ENCODE measurements around the gene CELF1.

CELF1 gene

DNA sequence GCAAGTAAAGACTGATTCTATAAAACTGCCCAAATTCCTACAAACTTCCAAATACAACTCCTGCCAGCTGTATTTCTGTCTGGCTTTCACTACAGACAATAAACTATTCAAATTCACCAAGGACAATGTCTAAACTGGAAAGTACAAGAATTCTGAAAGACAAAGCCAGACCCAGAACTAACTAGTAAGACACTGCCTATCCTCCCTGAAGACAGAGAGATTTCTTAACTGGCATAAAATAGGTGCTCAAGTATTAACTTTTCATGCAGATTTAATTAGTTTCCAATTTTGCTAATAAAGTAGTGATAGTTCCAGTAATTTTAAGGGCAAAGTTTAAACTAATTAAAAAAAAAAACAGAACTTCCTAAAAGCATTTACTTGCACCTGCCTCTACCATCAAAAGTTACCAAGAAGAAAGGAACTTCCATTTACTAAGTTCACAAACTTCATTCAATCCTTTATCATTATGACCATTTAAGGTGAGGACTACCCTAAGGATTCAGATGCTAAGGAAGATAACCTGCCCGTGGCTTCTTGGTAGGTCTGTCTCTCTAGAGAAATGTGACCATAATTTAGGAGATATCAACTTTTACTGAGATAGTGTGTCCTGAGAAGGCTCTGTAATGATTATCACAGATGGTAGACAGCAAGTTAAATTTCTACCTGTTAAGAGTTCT, 45.2 kb downstream of the CELF1 start:
- no peak for DNase-seq

DNA sequence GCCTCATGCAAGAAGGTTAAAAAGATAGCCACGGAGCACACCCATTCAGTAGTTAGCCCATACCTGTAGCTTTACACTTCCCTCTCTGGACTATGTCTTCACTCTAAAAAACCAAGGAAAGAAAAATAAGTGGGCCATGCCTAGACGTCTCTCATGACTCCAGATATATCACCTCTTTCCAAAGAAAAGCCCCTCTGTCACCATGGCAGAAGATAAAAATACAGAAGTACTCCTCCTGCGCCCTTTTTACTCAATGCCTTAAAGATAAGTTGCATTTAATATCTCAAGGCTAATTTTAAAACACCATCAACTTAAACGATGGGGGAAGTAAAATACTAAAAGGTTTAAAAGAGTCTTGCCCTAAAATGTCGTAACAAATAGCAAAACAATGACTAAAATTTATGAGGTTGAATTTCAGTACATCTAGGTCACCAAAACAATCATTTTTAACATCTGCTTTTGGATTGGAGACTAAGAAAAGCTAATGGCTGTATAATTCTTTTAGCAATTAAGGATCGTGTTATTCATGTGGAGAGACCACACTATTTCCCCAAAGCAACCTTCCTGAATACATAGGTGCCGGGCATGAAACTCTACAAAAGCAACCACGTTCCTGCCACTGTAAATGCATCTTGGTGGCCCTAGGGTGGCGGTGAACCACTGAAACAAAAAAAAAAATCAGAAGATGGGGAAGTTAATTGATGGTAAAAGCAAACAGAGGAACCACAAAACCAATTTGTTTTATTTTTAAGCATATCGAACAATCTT, 46.0 kb downstream of the CELF1 start:
- DNase-seq, result no peak

DNA sequence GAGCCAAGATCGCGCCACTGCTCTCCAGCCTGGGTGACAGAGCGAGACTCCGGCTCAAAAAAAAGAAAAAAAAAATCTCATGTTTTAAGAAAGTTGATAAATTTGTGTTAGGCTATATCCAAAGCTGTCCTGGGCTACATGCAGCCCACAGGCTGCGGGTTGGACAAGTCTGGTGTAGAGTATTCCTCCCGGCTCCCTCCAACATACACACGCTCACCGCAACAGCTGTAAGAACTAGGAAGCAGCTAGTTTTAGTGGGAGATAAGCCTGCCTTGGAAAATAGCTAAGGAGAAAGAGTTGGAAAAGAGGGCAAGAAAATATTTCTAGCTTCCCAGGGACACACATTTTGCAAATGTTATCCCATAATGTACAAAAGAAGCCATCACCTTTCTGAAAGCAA, 46.6 kb downstream of the CELF1 start:
- no peak for DNase-seq

DNA sequence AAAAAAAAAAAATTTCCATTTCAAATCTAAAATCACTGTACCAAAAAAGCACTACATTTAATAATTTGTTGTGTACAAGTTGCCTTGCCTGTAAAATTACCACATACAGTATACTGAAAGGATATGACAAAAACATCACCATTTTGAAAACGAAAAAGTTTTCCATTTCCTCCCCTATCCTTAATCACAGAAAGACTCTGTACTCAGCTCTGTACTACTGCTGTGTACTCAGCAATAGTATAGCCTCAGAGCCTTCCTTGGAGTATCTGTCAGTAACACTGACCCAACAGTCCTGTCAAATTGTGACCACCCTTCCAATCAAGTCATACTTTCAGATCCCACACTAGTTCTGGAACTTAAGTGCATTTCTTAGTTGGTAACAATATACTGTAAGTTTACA, 48.0 kb downstream of the CELF1 start:
- DNase-seq, result no peak

DNA sequence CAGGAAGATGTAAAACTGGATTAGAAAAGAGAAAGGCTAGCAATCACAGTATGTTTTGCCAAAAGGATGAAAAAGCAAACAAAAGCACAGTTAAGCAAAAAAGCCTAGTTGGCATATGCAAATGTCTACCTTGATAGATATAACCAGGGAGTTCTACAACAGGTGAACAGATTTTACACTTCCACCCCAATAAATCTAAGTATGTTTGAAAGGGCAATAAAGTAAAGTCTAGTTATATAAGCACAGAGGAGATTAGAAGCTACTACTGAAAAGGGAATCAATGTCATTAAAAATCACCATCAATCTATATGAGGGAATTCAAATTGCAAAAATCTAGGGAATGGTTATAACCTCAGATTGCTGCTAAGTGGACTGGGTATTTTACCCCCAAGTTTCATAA, 49.7 kb downstream of the CELF1 start:
- no peak for DNase-seq

DNA sequence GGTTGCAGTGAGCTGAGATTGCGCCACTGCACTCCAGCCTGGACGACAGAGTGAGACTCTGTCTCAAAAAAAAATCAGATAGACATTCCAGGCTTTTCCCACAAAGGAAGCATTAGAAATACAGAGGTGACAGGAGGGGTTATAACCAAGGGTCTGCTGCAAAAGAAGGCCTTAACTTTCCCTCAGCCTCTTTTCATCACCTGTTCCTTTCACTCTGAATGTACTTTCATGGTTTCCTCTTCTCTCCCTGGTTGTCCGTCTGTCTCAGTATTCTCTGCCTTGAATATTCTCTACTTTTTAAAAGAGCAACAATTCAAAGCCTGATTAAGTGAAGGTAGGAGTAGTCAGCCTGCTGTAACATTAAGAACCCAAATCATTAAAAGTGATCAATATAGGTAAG, 50.2 kb downstream of the CELF1 start:
- no peak for DNase-seq

DNA sequence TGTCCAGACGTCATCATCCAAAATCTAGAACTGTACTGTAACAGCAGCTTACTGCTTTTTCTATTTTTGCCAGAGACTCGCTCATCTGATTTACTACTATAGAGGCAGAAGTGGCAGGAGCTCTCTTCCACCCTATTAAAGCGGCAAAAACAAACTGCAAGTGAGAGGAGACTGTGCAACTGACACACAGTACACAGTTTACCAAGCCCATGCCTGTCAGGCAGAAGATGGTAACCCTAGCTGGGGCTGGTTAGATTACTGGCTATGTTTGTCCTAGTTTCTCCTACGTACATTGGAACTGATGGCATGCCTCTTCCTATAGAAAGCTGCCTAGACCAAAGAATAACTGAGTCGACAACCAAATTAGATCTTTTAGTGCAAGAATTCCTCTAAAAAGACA, 51.8 kb downstream of the CELF1 start:
- no peak for DNase-seq

DNA sequence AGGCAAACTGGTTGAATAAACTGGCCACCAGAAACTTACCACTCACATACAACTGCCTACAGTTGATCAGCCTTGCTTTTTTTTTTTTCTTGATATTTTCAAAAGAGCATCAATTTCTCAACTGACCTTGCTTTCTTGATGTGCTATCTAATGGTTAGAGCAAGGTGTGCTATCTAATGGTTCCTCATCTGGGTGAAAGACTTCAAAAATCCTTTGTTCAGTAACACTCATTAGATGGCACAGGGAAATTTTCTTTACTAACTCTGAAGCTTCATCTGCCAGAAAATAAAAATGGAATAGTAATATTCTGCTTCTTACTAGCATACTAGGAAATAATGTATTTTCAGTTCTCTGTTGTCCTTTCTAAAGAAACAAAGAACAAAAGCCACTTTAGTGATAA, 52.8 kb downstream of the CELF1 start:
- DNase-seq, result no peak

DNA sequence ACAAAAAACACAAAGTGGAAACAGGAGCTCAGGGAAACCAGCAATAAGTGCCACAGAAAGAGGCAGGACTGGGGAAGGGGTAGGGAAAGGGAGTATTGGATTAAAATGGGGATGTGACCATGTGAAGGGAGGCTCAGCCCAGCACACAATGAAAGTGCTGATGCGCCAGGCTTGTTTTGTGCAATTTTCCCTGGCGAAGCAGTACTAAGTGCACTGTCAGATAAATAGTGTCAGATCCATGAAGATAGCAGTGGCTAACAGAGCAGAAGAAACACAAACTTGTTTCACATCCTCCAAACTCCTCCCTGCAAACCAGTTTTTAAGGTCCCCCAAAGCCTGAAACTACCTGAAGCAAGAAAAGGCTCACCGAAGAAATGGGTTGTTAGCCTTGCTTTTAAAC, 53.3 kb downstream of the CELF1 start:
- peak; percentile 80 for DNase-seq

DNA sequence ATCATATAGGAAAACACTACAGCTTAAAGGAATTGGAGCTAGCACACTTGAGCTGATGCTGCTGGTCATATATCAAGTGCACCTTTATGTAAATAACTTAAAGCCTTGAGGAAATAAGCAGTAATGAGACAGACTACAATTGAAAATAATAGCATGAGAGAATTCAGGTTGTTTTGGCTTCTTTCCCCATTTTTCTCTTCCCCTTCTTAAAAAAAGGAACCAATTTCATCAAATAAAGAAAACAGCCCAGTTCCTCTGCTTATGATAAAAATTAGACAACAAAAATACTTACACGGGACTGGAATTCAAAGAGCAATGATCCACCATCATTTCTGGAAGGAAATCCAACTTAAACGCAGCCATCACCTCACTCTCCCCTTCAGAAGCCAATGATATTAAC, 53.8 kb downstream of the CELF1 start:
- no peak for DNase-seq

DNA sequence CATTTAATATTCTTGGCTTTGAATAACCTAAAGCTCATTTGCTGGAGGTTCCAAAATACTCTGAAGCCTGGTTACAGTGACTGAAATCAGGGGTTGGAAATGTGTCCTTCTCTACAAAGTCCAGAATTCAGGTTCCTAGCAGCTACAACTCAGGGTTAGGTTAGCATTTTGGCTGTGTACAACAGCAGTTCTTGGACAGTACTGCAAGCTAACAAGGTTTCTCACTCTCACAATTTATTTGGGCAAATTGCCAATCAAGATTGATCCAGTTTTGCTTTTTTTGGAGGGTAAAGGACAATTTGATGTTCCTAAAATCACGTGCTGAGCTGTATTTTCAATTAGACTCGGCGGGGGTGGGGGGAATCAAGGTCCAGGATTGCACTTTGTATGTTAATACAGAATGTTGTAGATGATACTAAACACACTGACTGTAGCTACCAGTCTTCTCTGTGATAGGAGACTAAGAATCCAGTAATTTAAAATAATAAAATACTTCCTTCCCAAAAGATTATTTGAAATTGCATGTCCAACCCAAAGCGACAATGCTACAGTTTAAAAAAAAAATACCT, 54.3 kb downstream of the CELF1 start:
- DNase-seq, result peak; percentile 8

DNA sequence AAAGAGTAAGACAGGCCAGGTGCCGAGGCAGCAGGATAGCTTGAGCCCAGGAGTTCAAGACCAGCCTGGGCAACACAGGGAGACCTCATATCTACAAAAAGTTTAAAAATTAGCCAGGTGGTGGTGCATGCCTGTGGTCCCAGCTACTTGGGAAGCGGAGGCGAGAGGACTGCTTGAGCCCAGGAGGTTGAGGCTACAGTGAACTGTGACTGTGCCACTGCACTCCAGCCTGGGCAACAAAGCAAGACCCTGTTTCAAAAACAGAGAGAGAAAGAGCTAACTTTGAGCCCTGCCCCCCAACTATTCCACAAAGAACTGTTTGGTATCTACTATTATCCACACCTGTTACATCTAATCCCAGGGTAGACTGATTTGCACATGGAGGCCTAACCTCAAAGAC, 54.8 kb downstream of the CELF1 start:
- no peak for DNase-seq

DNA sequence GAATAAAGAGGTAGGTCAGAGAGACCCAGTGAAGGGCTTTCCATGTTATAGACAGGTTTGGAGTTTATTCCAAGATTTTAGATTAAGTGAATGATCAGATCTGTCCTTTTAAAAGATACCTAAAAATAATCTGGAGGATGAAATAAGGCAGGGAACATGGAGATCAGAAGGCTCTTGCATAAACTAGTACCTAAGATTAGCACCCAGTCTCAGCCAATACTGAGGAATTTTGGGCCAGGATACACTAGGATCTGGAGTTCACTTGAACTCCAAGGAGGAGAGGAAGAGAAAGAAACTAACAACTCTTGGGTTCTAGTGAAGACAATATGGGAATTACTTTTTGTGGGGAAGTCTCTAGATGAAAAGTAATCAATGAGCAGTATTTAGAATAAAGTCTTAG, 56.1 kb downstream of the CELF1 start:
- DNase-seq, result no peak

DNA sequence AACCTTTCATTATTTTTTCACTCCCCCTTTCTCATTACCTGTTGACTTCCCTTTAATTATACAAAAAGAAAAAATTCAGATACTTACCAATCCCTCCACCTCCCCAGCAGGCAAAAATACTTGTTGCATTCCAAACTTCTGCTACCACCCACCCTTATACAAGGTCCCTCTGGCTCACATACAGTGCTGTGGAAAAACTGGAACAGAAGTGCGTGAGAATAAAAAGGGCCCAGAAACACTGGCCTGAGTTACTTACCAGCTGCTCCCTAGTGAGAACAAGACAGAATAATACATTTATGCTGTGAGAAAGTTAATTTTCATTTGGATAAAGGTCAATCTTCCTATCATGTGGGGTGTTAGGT, 57.1 kb downstream of the CELF1 start:
- no peak for DNase-seq

DNA sequence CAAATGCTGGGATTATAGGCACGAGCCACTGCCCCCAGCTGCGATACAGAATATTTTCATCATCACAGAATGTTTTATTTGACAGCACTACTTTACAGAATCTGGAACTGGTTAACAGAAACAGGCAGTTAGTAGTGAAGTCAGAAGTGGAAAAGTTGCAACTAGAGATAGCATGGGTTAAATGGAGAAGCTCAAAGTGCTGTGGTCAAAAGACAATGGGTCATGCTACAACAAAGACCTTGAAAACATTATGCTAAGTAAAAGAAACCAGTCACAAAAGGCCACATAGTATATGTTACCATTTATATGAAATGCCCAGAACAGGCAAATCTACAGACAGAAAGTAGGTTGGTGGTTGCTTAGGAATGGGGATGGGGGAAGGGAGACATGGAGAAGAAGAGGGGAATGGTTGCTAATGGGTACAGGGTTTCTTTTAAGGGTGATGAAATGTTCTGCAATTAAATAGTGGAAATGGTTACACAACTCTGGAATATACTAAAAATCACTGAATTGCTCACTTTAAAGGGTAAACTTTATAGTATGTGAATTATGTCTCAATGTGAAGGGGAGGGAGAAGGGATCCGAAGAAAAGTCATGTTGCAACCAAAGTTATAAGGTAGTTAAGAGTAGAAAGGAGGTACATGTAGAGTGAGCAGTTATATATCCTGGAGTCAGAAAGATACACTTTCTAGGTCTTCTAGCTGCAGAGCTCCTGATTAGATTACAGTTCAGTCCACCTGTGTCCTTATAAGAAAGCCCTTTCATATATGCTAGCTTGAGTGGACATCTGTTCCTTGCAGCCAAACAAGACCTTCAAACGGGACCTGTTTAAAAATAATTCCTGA, 57.7 kb downstream of the CELF1 start:
- no peak for DNase-seq

DNA sequence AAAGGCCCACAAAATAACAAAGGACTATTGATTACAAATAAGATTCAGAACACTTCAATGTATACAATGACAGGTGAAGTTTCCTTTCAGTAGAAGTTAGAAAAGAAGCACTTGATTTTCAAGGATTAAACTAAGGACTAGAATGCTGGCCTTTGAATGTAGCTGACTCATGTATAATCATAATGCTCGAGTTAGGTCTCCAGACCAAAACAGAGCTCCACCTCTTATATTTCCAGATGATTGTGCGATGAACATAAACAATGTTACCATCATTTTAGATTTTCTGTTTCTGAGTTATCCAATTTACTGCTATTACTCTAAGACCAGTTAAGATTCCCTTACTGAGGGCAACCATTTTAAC, 63.6 kb downstream of the CELF1 start:
- DNase-seq, result no peak

DNA sequence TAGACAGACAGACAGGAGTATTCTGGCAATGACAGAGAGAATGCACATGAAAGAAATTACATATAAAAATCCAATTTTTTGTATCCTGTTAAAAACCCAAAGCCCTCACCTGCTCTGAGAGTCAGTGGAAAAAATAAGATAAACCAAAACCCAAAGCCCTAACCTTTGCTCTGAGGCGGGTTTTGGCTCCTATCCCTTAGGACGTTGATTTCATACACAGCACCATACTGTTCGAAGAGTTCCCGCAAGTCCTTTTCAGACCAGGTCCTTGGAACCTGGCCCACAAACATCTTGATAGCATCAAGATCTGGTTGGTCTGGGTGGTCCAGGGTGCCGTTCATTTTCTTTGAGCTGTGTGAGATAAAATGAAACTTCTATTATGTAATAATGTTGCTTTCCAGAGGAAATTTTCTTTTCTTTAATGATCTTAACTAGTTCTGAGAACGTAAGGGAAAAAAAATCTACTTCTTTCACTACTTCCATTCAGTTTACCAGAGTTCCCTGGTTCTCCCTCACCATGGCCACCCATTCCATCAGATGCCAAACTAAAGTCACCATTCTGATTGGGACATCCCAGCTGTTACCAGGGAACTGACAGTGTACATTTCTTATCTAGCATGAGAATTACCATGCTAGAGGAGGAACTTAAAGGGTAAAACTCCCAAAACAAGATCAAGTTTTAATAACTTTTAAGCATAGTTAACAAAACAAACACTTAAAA, 64.1 kb downstream of the CELF1 start:
- no peak for DNase-seq

DNA sequence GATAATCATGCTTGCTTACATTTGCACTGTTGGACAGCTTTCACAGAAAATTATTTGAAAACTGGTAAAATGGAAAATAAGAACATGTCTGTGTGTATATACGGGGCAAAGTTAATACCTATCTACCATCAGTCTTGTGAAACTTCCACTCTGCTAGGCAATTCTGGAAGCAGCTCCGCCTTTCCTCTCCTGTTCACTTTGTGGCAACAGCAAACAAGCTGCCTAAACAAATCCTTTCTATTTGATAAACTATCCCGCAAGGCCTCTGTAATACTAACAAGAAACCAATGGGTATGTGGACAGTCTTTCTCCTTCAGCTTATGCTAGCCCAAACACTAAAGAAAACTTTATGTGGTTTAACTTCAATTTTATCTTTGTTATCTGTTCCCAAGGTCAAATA, 64.8 kb downstream of the CELF1 start:
- DNase-seq, result no peak

DNA sequence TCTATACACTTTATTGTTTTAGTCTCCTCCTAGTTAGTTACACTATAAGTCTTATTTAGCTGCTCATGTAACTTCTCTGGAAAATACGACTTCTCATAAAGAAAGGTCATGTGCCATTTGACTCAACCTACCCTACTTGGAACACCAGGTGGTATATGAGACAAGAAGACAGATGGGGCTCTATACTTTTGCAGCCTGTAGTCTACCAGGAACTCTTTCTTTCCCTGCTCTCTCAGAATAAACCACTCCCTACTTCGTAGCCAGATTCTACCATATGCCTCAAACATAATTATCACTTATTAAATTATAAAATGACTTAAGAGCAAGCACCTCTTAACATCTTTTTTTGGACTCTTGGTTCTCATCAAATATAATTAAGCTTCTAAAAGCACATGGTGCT, 65.5 kb downstream of the CELF1 start:
- no peak for DNase-seq

DNA sequence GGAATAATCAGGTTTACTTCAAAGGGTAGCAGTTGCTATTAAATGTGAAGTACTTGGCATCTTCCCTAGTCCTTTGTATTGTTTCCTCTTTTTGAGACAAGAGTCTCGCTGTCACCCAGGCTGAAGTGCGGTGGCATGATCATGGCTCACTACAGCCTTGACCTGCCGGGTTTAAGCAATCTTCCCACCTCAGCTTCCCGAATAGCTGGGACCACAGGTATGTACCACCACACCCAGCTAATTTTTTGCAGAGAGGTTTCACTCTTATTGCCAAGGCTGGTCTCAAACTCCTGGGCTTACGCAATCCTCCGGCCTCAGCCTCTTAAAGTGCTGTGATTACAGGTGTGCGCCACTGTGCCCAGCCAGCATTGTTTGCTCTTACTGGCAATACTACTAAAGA, 67.8 kb downstream of the CELF1 start:
- DNase-seq, result no peak

DNA sequence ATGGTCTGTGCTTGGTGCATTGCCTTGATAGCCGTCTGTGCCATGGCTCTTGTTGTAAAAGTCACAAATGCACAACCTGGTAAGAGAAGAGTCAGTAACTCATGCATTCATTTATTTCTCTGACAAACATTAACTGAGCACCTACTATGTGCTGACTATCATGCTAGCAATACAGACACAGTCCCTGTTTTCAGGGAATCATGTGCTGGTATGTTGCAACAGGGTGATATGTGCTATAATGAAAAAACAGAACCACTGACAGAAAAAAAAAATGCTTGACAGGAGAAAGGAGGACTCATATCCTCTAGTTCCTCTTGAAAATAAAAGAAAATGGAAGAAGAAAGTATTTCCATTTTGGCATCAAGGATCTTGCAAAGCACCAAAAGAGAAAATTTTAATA, 69.5 kb downstream of the CELF1 start:
- DNase-seq, result no peak

DNA sequence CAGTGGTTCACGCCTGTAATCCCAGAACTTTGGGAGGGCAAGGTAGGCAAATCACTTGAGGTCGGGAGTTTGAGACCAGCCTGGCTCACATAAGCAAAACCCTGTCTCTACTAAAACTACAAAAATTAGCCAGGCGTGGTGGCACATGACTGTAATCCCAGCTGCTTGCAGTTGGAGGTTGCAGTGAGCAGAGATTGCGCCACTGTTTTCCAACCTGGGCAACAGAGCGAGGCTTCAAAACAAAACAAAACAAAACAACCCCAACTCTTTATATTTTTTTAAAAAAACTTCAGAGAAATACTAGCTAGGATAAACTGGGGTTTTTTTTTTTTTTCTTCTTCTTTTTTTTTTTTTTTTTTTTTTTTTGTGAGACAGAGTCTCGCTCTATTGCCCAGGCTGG, 72.2 kb downstream of the CELF1 start:
- no peak for DNase-seq
